K562 (cell line): ENCODE data around the gene TSKS. TPM values are rescaled to one million over a fixed set of nuclear protein-coding genes. Genes with fewer than 3 reads are reported as not detected.

Experiments
- ATAC-seq: fragments of 200-7000 bp; cut with Tn5 transposase; 3 replicates; pipeline ENCODE4 v1.9.1; 2020; ENCODE audit warnings: moderate library complexity
- BruUV-seq: library from RNA; stranded (reverse); fragments of 400-500 nt; replicated peaks from 2 replicates; lab custom pipeline; 2021; lab: Mats Ljungman, UMichigan
- CTCF ChIA-PET: fragments of 300-600 bp; formaldehyde crosslinking; extraction: SDS; loops from one replicate; lab custom pipeline; 2021; ENCODE audit warnings: low intra/inter-chr PET ratio; lab: Yijun Ruan, JAX
- POLR2A ChIA-PET: fragments of 300-600, 350-650 bp; sonication (Branson Sonifier 250); formaldehyde crosslinking; extraction: SDS; loops from one replicate; lab custom pipeline; 2021; ENCODE audit warnings: antibody characterized with exemption, inconsistent platforms; lab: Yijun Ruan, JAX
- DNase-seq, 4 experiments: peaks; one replicate each; pipeline versions ENCODE4 v3.0.0 to v3.0.0-alpha.2; 2011 to 2018; ENCODE audit warnings: low spot score in 3 of 4, mixed read lengths in 3 of 4; ENCODE audit errors: extremely low read depth in 1 of 4
- FAIRE-seq: peaks from 2 replicates; lab custom pipeline; 2011; peaks lifted over from hg19 to GRCh38; lab: Jason Lieb, UNC
- H2AFZ ChIP-seq: 2 replicates; pipeline ENCODE4 v1.6.0; 2011; ENCODE audit warnings: low read depth, low read length, control low read depth, inconsistent platforms
- H3K27ac ChIP-seq: fragments of 200-600 bp; 3 replicates; pipeline ENCODE4 v1.8.0; 2011; ENCODE audit warnings: low read depth, mild to moderate bottlenecking, control low read depth, inconsistent platforms, low read length, moderate library complexity, mixed read lengths; ENCODE audit errors: extremely low read depth
- H3K27me3 ChIP-seq, 2 experiments: fragments of 300-600 bp in 1 of 2; 2 replicates in 1 of 2; 3 replicates in 1 of 2; pipeline versions ENCODE4 v1.6.0 to v1.8.0; 2011; ENCODE audit warnings: inconsistent platforms in 2 of 2, low read length in 2 of 2, mild to moderate bottlenecking in 1 of 2, mixed read lengths in 1 of 2, moderate library complexity in 1 of 2; ENCODE audit not compliant: control insufficient read depth in 2 of 2, insufficient read depth in 2 of 2
- H3K36me3 ChIP-seq: fragments of 300-600 bp; 3 replicates; pipeline ENCODE4 v1.8.0; 2011; ENCODE audit warnings: mild to moderate bottlenecking, low read length, inconsistent platforms; ENCODE audit not compliant: control insufficient read depth, insufficient read depth
- H3K4me1 ChIP-seq, 2 experiments: fragments of 200-600 bp in 1 of 2; replicated peaks in 1 of 2; 2 replicates in 1 of 2; 3 replicates in 1 of 2; pipeline versions ENCODE4 v1.5.1 to v1.8.0; 2011; ENCODE audit warnings: inconsistent platforms in 2 of 2, low read length in 2 of 2, mild to moderate bottlenecking in 1 of 2, mixed read lengths in 1 of 2, moderate library complexity in 1 of 2; ENCODE audit not compliant: control insufficient read depth in 2 of 2, insufficient read depth in 2 of 2
- H3K4me2 ChIP-seq: 2 replicates; pipeline ENCODE4 v1.6.1; 2011; ENCODE audit warnings: low read length, control low read depth, inconsistent platforms, mixed read lengths; ENCODE audit not compliant: insufficient read depth
- H3K4me3 ChIP-seq: fragments of 200-600 bp; sonication (generic), shearing (Covaris generic); 2 replicates; pipeline ENCODE4 v1.5.1; 2016; ENCODE audit warnings: control low read depth, inconsistent platforms
- H3K79me2 ChIP-seq: fragments of 200-600 bp; 3 replicates; pipeline ENCODE4 v1.8.0; 2011; ENCODE audit warnings: low read length, inconsistent platforms; ENCODE audit not compliant: control insufficient read depth, insufficient read depth
- H3K9ac ChIP-seq, 2 experiments: 2 replicates each; pipeline versions ENCODE4 v1.6.0 to v1.6.1; 2011; ENCODE audit warnings: low read depth in 2 of 2, low read length in 2 of 2, control low read depth in 1 of 2, inconsistent platforms in 1 of 2, mild to moderate bottlenecking in 1 of 2, mixed read lengths in 1 of 2; ENCODE audit not compliant: insufficient read depth in 1 of 2
- H3K9me1 ChIP-seq: one replicate; pipeline ENCODE4 v1.6.0; 2011; ENCODE audit warnings: inconsistent platforms, mild to moderate bottlenecking, low read length, moderate library complexity; ENCODE audit not compliant: control insufficient read depth, insufficient read depth
- H3K9me3 ChIP-seq: replicated peaks from 2 replicates; pipeline ENCODE4 v1.5.1; 2011; ENCODE audit warnings: low read depth, low read length, inconsistent platforms; ENCODE audit not compliant: control insufficient read depth, insufficient read depth
- H4K20me1 ChIP-seq: replicated peaks from 2 replicates; pipeline ENCODE4 v1.6.1; 2011; ENCODE audit warnings: low read length, inconsistent platforms, mixed read lengths; ENCODE audit not compliant: control insufficient read depth, insufficient read depth
- CBFA2T2 ChIP-seq: fragments of 450-650 bp; conservative IDR thresholded peaks from 2 replicates; pipeline ENCODE4 v1.6.1; 2017; ENCODE audit warnings: mild to moderate bottlenecking
- CBFA2T3 ChIP-seq: fragments of 450-650 bp; IDR thresholded peaks from 2 replicates; pipeline ENCODE4 v1.6.1; 2017
- FOXK2 ChIP-seq, 2 experiments: fragments of 450-650 bp; IDR thresholded peaks in 1 of 2; conservative IDR thresholded peaks in 1 of 2; 2 replicates each; pipeline ENCODE4 v1.6.1; 2016; ENCODE audit warnings: low read depth in 2 of 2, mild to moderate bottlenecking in 1 of 2
- GABPA ChIP-seq: fragments of 200-800 bp; sonication (Bioruptor generic); conservative IDR thresholded peaks from 2 replicates; pipeline ENCODE4 v1.6.1; 2016; ENCODE audit warnings: low read depth, missing genetic modification characterization, missing compliant biosample characterization
- MEIS2 ChIP-seq: fragments of 450-650 bp; IDR thresholded peaks from 2 replicates; pipeline ENCODE4 v1.6.1; 2014; ENCODE audit warnings: mild to moderate bottlenecking; ENCODE audit not compliant: partially characterized antibody
- NCOR1 ChIP-seq: fragments of 450-650 bp; IDR thresholded peaks from 2 replicates; pipeline ENCODE4 v1.6.1; 2016; ENCODE audit warnings: mild to moderate bottlenecking, moderate library complexity
- POLR2AphosphoS5 ChIP-seq: IDR thresholded peaks from 2 replicates; pipeline ENCODE4 v1.6.1; 2011; ENCODE audit warnings: mild to moderate bottlenecking, low read depth, low read length, moderate library complexity; ENCODE audit not compliant: control insufficient read depth, insufficient read depth
- SP2 ChIP-seq: IDR thresholded peaks from 2 replicates; pipeline ENCODE4 v1.6.1; 2011; ENCODE audit warnings: mild to moderate bottlenecking, low read depth, low read length, moderate library complexity; ENCODE audit not compliant: poor library complexity, severe bottlenecking; ENCODE audit errors: extremely low read depth
- TAL1 ChIP-seq: fragments of 450-650 bp; IDR thresholded peaks from 2 replicates; pipeline ENCODE4 v1.6.1; 2016; ENCODE audit warnings: mild to moderate bottlenecking
- TCF3 ChIP-seq: sonication (generic); formaldehyde crosslinking; IDR thresholded peaks from 2 replicates; pipeline ENCODE4 v1.4.0; 2020; ENCODE audit warnings: mild to moderate bottlenecking, missing genetic modification reagents
- USF1 ChIP-seq: sonication (generic); formaldehyde crosslinking; IDR thresholded peaks from 2 replicates; pipeline ENCODE4 v1.9.0; 2022; ENCODE audit warnings: mild to moderate bottlenecking, missing genetic modification reagents
- USF2 ChIP-seq: sonication (generic); formaldehyde crosslinking; IDR thresholded peaks from 2 replicates; pipeline ENCODE4 v1.5.0; 2020; ENCODE audit warnings: missing genetic modification reagents
- ZNF146 ChIP-seq: IDR thresholded peaks from one replicate; pipeline ENCODE4 v1.6.1; 2018; ENCODE audit warnings: missing compliant biosample characterization; ENCODE audit not compliant: unreplicated experiment
- WGBS: fragments of 100-300 bp; shearing (Covaris generic); methylation state at CpG from one replicate; pipeline ENCODE4 v1.1.6; 2016; ENCODE audit warnings: low coverage, mixed read lengths; ENCODE audit not compliant: insufficient coverage; ENCODE audit errors: missing lambda C conversion rate; 5-methylcytosine and 5-hydroxymethylcytosine counted together
- in situ Hi-C: fragments of 300-500 bp; cut with MboI; formaldehyde crosslinking; loops from 4 replicates; pipeline ENCODE4 v1.15.0; 2018; ENCODE audit warnings: inconsistent platforms, mixed read lengths
- intact Hi-C: fragments of 100-400 bp; cut with micrococcal nuclease; formaldehyde crosslinking; loops from 2 replicates; pipeline ENCODE4 v1.14.2; 2022
- polyA plus RNA-seq, 8 experiments: library from polyadenylated mRNA; depleted of rRNA in 4 of 8; stranded (reverse) in 5 of 8; unstranded in 3 of 8; fragments of >200 nt; fragmentation: Nextera tagmentation in 2 of 8; fragmentation: Illumina TruSeq in 1 of 8; extraction: Ambion mirVana in 2 of 8; extraction: Trizol in 1 of 8; gene quantifications; 2 replicates each; pipeline versions ENCODE4 v1.2.1 to v1.2.3, GENCODE V29; 2011 to 2014; ENCODE audit warnings: inconsistent platforms in 1 of 8, missing spikeins in 1 of 8
- total RNA-seq, 7 experiments: library from RNA; depleted of rRNA in 6 of 7; stranded (reverse); fragments of >200 nt in 6 of 7; fragmentation: Illumina TruSeq in 2 of 7; extraction: Trizol in 2 of 7; gene quantifications; 2 replicates each; pipeline versions ENCODE4 v1.2.1 to v1.2.3, GENCODE V29; 2011 to 2021; ENCODE audit warnings: low replicate concordance in 1 of 7
- TF ChIP-seq, protein P1 (sequence below), 2 experiments: fragments of 450-650 bp; conservative IDR thresholded peaks; 2 replicates each; pipeline ENCODE4 v1.6.1; 2017; ENCODE audit warnings: mild to moderate bottlenecking in 2 of 2, moderate library complexity in 2 of 2
- TF ChIP-seq, protein P2 (sequence below): fragments of 450-650 bp; IDR thresholded peaks from 2 replicates; pipeline ENCODE4 v1.6.1; 2016

Gene TSKS
- total and polyA plus RNA-seq, 9 of the 15 experiments (the other 6 are each of a cell fraction or from before 2014, with no cell fraction given): 0.14 to 4.5 (median 0.80) TPM

- Histone ChIP-seq H3K79me2 (peaks cover 79% of the 10 kb centered on the region), H3K4me1 (peaks cover 52 to 72% of the 10 kb centered on the region in 2 experiments), H3K36me3 (peaks cover 50% of the 10 kb centered on the region), H3K4me2 (0 out of 2 replicates have a peak overlapping the region, but pooled peaks have one; percentile 16), H3K9me1 (no peaks in the 10 kb centered on the region), H3K27ac (peak overlapping the region; percentile 1; the same call in 1 of the 3 replicates), H3K27me3 (no peaks in the 10 kb centered on the region), H2AFZ (no peak overlapping the region), H3K9ac (peak overlapping the region in 1 of 2 experiments; percentile 81; a peak in 1 of 4 replicates), H4K20me1 (peaks cover 3% of the 10 kb centered on the region; the same call in 1 of the 2 replicates), H3K9me3 (no peaks in the 10 kb centered on the region), H3K4me3 (no peak overlapping the region)
- WGBS: 60% methylated on average over 8 of the region's 8 CpGs
- ChIA-PET CTCF (no interaction called here), POLR2A (no interaction called here)
- TF ChIP-seq TAL1 (peak; percentile 46; the same call in 1 of the 2 replicates), USF2 (CRISPR knock-in tag) (0 out of 2 replicates have a peak, but pooled peaks have one; percentile 25), CBFA2T3 (peak; percentile 72), CBFA2T2 (peak; percentile 38; the same call in 1 of the 2 replicates), NCOR1 (0 out of 2 replicates have a peak, but pooled peaks have one; percentile 6), TCF3 (CRISPR knock-in tag) (peak; percentile 18; the same call in 1 of the 2 replicates), FOXK2 (conservative IDR thresholded peaks at IDR 0.05 in 1 of 2, IDR thresholded peaks at IDR 0.05 in 1 of 2; ENCODE audit: low read depth in 2 of 2) (peak; percentile 57 to 62; a peak in 3 of 4 replicates), POLR2AphosphoS5 (no peak), SP2 (no peak), MEIS2 (peak; percentile 18), USF1 (CRISPR knock-in tag) (peak; percentile 28; the same call in 1 of the 2 replicates), ZNF146 (CRISPR knock-in tag) (peak; percentile 26), GABPA (tag) (no peak)
- TF ChIP-seq, protein P1, sequence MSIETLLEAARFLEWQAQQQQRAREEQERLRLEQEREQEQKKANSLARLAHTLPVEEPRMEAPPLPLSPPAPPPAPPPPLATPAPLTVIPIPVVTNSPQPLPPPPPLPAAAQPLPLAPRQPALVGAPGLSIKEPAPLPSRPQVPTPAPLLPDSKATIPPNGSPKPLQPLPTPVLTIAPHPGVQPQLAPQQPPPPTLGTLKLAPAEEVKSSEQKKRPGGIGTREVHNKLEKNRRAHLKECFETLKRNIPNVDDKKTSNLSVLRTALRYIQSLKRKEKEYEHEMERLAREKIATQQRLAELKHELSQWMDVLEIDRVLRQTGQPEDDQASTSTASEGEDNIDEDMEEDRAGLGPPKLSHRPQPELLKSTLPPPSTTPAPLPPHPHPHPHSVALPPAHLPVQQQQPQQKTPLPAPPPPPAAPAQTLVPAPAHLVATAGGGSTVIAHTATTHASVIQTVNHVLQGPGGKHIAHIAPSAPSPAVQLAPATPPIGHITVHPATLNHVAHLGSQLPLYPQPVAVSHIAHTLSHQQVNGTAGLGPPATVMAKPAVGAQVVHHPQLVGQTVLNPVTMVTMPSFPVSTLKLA (conservative IDR thresholded peaks at IDR 0.05): peak in 1 of 2 experiments; percentile 68; a peak in 3 of 4 replicates
- TF ChIP-seq, protein P2, sequence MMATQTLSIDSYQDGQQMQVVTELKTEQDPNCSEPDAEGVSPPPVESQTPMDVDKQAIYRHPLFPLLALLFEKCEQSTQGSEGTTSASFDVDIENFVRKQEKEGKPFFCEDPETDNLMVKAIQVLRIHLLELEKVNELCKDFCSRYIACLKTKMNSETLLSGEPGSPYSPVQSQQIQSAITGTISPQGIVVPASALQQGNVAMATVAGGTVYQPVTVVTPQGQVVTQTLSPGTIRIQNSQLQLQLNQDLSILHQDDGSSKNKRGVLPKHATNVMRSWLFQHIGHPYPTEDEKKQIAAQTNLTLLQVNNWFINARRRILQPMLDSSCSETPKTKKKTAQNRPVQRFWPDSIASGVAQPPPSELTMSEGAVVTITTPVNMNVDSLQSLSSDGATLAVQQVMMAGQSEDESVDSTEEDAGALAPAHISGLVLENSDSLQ: peak; percentile 24; the same call in 1 of the 2 replicates
- intact Hi-C loops: no loop called here
- in situ Hi-C loops: no loop called here
- BruUV-seq: no TSS peak
- no peak for ATAC-seq
- peak in 1 of 4 experiments; percentile 50 for DNase-seq
- FAIRE-seq: no peak
Measured at GRCh38 chr19:49770529-49770928, 7.4 kb upstream of the TSKS start.
